Esophagus squamous epithelium (tissue), 5 donors: ENCODE data around the gene ANKS1B. TPM values are rescaled to one million over a fixed set of nuclear protein-coding genes. Genes with fewer than 3 reads are reported as not detected.

ENCODE experiments used
- DNase-seq: peaks from one replicate; lab custom pipeline; 2025; lab: John Stamatoyannopoulos, UW
- H3K27ac ChIP-seq, 4 donors: fragments of 200-600 bp; sonication (generic); one replicate each; pipeline ENCODE4 v1.5.1; 2016 to 2019; ENCODE audit warnings: mild to moderate bottlenecking in 1 of 4
- H3K27me3 ChIP-seq, 4 donors: fragments of 200-600 bp; sonication (generic); 1 replicate in 3 of 4; 2 replicates in 1 of 4; pipeline versions ENCODE4 v1.5.1 to v1.6.0; 2017 to 2021; ENCODE audit warnings: antibody characterized with exemption in 1 of 4
- H3K36me3 ChIP-seq, 3 donors: fragments of 200-600 bp; sonication (generic); one replicate each; pipeline ENCODE4 v1.5.1; 2016 to 2019
- H3K4me1 ChIP-seq, 3 donors: fragments of 200-600 bp; sonication (generic); one replicate each; pipeline ENCODE4 v1.5.1; 2017 to 2019
- H3K4me3 ChIP-seq, 4 donors: fragments of 200-600 bp; sonication (generic); 1 replicate in 3 of 4; 2 replicates in 1 of 4; pipeline ENCODE4 v1.5.1; 2016 to 2019; ENCODE audit warnings: mild to moderate bottlenecking in 2 of 4, moderate library complexity in 1 of 4
- H3K9me3 ChIP-seq, 3 donors: fragments of 200-600 bp; sonication (generic); one replicate each; pipeline ENCODE4 v1.5.1; 2016 to 2019
- POLR2A ChIP-seq, 4 donors: fragments of 450-650 bp; IDR thresholded peaks; one replicate each; pipeline ENCODE4 v1.6.1; 2017; ENCODE audit warnings: antibody characterized with exemption in 4 of 4, mild to moderate bottlenecking in 4 of 4, moderate library complexity in 3 of 4
- WGBS, 2 donors: methylation state at CpG; one replicate each; pipeline ENCODE4 v1.1.5; 2018; 5-methylcytosine and 5-hydroxymethylcytosine counted together
- intact Hi-C: fragments of 100-400 bp; cut with DNase I; formaldehyde crosslinking; loops from one replicate; pipeline ENCODE4 v1.15.0; 2022
- total RNA-seq, 4 donors: library from RNA; depleted of rRNA; stranded (reverse); fragments of >200 nt; gene quantifications; one replicate each; pipeline ENCODE4 v1.1.0, GENCODE V29; 2016
- TF ChIP-seq, protein P1 (sequence below), 6 experiments: fragments of 450-650 bp in 4 of 6; fragments of 200-600 bp in 2 of 6; sonication (generic) in 2 of 6; IDR thresholded peaks; one replicate each; pipeline ENCODE4 v1.5.1; 2016 to 2019; ENCODE audit warnings: antibody characterized with exemption in 6 of 6, mild to moderate bottlenecking in 4 of 6, moderate library complexity in 4 of 6
- donor health status: DM: yes; HTN: yes; CAD: no.

The ANKS1B gene
- total RNA-seq, 4 donors from 2014 or later, result 1.6 to 15.8 (median 8.1) TPM

DNA sequence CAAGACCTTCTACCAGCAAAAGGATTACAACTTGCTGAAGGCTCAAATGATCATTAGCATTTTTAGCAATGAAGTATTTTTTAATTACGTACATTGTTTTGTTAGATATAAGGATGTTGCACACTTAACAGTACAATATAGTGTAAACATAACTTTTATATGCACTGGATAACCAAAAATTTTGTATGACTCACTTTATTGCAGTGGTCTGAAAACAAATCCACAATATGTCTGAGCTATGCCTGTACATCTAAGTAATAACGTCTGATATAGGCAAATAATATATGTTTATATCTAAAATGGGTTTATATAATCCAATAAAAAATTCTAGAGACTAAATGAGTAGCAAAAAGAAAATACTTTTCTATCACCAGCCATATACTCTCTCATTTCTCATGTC, 10.6 kb downstream of the ANKS1B start:
- no peak overlapping the region for H3K4me3 ChIP-seq
- no peak overlapping the region for H3K27ac ChIP-seq
- WGBS, 2 donors, result 89 to 91% methylated on average over 2 of the region's 2 CpGs
- H3K27me3 ChIP-seq, result no peaks in the 10 kb centered on the region
- H3K4me1 ChIP-seq, result peaks cover 0 to 22% (median 0%) of the 10 kb centered on the region in 3 donors
- H3K36me3 ChIP-seq, result no peaks in the 10 kb centered on the region
- intact Hi-C loops, result no loop called here
- H3K9me3 ChIP-seq, result no peaks in the 10 kb centered on the region
- TF ChIP-seq, protein P1, sequence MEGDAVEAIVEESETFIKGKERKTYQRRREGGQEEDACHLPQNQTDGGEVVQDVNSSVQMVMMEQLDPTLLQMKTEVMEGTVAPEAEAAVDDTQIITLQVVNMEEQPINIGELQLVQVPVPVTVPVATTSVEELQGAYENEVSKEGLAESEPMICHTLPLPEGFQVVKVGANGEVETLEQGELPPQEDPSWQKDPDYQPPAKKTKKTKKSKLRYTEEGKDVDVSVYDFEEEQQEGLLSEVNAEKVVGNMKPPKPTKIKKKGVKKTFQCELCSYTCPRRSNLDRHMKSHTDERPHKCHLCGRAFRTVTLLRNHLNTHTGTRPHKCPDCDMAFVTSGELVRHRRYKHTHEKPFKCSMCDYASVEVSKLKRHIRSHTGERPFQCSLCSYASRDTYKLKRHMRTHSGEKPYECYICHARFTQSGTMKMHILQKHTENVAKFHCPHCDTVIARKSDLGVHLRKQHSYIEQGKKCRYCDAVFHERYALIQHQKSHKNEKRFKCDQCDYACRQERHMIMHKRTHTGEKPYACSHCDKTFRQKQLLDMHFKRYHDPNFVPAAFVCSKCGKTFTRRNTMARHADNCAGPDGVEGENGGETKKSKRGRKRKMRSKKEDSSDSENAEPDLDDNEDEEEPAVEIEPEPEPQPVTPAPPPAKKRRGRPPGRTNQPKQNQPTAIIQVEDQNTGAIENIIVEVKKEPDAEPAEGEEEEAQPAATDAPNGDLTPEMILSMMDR (IDR thresholded peaks at IDR 0.05), result no peak
- no peak for TF ChIP-seq POLR2A (IDR thresholded peaks at IDR 0.05)
- DNase-seq, result no peak

- Histone ChIP-seq H3K36me3 (no peaks in the 10 kb centered on the region), H3K4me1 (no peaks in the 10 kb centered on the region), H3K27ac (no peak overlapping the region), H3K9me3 (no peaks in the 10 kb centered on the region), H3K4me3 (no peak overlapping the region), H3K27me3 (no peaks in the 10 kb centered on the region)
- intact Hi-C loops, result no loop called here
- WGBS, 2 donors, result 57 to 69% methylated on average over 2 of the region's 2 CpGs
- TF ChIP-seq, protein P1 (IDR thresholded peaks at IDR 0.05), result no peak
- TF ChIP-seq POLR2A (IDR thresholded peaks at IDR 0.05), result no peak
- no peak for DNase-seq
These were observed 18.3 kb downstream of the ANKS1B start for GRCh38 chr12:99966429-99966828.

- Histone ChIP-seq H3K27ac (no peak overlapping the region), H3K4me3 (no peak overlapping the region), H3K27me3 (no peaks in the 10 kb centered on the region), H3K4me1 (peaks cover 0 to 18% (median 11%) of the 10 kb centered on the region in 3 donors), H3K9me3 (no peaks in the 10 kb centered on the region), H3K36me3 (no peaks in the 10 kb centered on the region)
- 37 to 49% methylated on average over 3 of the region's 3 CpGs for WGBS, 2 donors
- no peak for DNase-seq
- TF ChIP-seq, protein P1 (IDR thresholded peaks at IDR 0.05), result no peak
- no peak for TF ChIP-seq POLR2A (IDR thresholded peaks at IDR 0.05)
- intact Hi-C loops, result no loop called here
These were observed 24.4 kb downstream of the ANKS1B start for GRCh38 chr12:99960311-99960710.

DNA sequence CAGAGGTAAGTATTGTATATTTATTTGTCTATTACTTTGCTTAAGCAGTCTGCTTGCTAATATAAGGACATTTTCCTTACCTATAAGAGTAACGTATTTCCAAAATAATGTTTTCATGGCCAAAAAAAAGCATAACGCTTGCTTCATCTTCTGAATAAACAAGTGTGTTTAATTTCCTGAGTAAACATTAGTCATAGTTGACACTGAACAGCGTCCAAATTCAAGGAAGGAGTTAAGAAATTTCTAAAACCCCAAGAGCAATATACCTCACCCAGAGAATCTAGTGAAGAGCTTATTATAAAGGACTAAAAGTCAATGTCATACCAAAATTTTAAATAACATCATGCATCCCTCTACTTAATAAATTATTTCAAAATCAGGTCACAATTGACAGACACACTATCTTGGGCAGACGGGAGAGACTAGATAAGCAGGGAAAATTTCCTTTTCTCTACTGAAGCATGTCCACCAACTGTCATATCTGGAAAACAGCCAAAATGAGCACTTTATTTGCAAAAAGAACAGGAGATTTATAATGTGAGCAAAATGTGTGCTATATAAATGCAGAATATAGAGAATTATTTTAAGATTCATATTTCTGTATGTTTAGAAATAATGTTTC, 25.1 kb downstream of the ANKS1B start:
- 21 to 30% methylated on average over 4 of the region's 4 CpGs for WGBS, 2 donors
- H3K36me3 ChIP-seq, result no peaks in the 10 kb centered on the region
- no peak for TF ChIP-seq POLR2A (IDR thresholded peaks at IDR 0.05)
- TF ChIP-seq, protein P1 (IDR thresholded peaks at IDR 0.05), result no peak
- no peaks in the 10 kb centered on the region for H3K27me3 ChIP-seq
- intact Hi-C loops, result no loop called here
- no peak for DNase-seq
- H3K4me3 ChIP-seq, result no peak overlapping the region
- no peaks in the 10 kb centered on the region for H3K9me3 ChIP-seq
- no peak overlapping the region for H3K27ac ChIP-seq
- peaks cover 0 to 18% (median 11%) of the 10 kb centered on the region in 3 donors for H3K4me1 ChIP-seq

GRCh38 chr12:99957866-99958466, 26.8 kb downstream of the ANKS1B start:
- intact Hi-C loops, result no loop called here
- no peak for TF ChIP-seq POLR2A (IDR thresholded peaks at IDR 0.05)
- TF ChIP-seq, protein P1 (IDR thresholded peaks at IDR 0.05), result no peak
- H3K27me3 ChIP-seq, result no peaks in the 10 kb centered on the region
- WGBS, 2 donors, result 53 to 64% methylated on average over 4 of the region's 4 CpGs
- no peak overlapping the region for H3K4me3 ChIP-seq
- no peaks in the 10 kb centered on the region for H3K9me3 ChIP-seq
- no peaks in the 10 kb centered on the region for H3K36me3 ChIP-seq
- no peak for DNase-seq
- H3K27ac ChIP-seq, result no peak overlapping the region
- peaks cover 0 to 18% (median 11%) of the 10 kb centered on the region in 3 donors for H3K4me1 ChIP-seq
